NB4 (cell line): Measurements from ENCODE around the gene RPN2.

ENCODE experiments used
- DNase-seq: peaks from one replicate; pipeline ENCODE4 v3.0.0; 2010; ENCODE audit warnings: low read depth
- H3K4me3 ChIP-seq: one replicate; pipeline ENCODE4 v1.5.1; 2011; ENCODE audit warnings: mild to moderate bottlenecking, low read depth, low read length, moderate library complexity
- MAX ChIP-seq: IDR thresholded peaks from 2 replicates; pipeline ENCODE4 v1.6.1; 2011; ENCODE audit warnings: low read depth, low read length
- MYC ChIP-seq: IDR thresholded peaks from 2 replicates; pipeline ENCODE4 v1.6.1; 2011; ENCODE audit warnings: low read depth, low read length
- POLR2A ChIP-seq: IDR thresholded peaks from 2 replicates; pipeline ENCODE4 v1.6.1; 2011; ENCODE audit warnings: mild to moderate bottlenecking; ENCODE audit not compliant: insufficient read length; ENCODE audit errors: extremely low read depth
- TF ChIP-seq, protein P1 (sequence below): IDR thresholded peaks from one replicate; pipeline ENCODE4 v1.5.1; 2012; ENCODE audit warnings: low read depth, low read length

The RPN2 gene

GRCh38 chr20:37209661-37210314, 30.7 kb downstream of the RPN2 start:
- H3K4me3 ChIP-seq = no peak overlapping the region
- no peak for DNase-seq

GRCh38 chr20:37218441-37218840, 39.3 kb downstream of the RPN2 start:
- no peak for DNase-seq
- TF ChIP-seq MAX (no peak), MYC (no peak), POLR2A (no peak)
- TF ChIP-seq, protein P1, sequence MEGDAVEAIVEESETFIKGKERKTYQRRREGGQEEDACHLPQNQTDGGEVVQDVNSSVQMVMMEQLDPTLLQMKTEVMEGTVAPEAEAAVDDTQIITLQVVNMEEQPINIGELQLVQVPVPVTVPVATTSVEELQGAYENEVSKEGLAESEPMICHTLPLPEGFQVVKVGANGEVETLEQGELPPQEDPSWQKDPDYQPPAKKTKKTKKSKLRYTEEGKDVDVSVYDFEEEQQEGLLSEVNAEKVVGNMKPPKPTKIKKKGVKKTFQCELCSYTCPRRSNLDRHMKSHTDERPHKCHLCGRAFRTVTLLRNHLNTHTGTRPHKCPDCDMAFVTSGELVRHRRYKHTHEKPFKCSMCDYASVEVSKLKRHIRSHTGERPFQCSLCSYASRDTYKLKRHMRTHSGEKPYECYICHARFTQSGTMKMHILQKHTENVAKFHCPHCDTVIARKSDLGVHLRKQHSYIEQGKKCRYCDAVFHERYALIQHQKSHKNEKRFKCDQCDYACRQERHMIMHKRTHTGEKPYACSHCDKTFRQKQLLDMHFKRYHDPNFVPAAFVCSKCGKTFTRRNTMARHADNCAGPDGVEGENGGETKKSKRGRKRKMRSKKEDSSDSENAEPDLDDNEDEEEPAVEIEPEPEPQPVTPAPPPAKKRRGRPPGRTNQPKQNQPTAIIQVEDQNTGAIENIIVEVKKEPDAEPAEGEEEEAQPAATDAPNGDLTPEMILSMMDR = no peak

More at GRCh38 chr20:37209661-37210314, 30.7 kb downstream of the RPN2 start:
- no peak for TF ChIP-seq POLR2A
- TF ChIP-seq MAX = no peak
- TF ChIP-seq, protein P1 = no peak
- TF ChIP-seq MYC = no peak

GRCh38 chr20:37218976-37219375, 39.8 kb downstream of the RPN2 start:
- TF ChIP-seq, protein P1 = no peak
- TF ChIP-seq MAX (no peak), POLR2A (no peak), MYC (no peak)
- no peak overlapping the region for H3K4me3 ChIP-seq
- no peak for DNase-seq

More at GRCh38 chr20:37218441-37218840, 39.3 kb downstream of the RPN2 start:
- H3K4me3 ChIP-seq = no peak overlapping the region

GRCh38 chr20:37219751-37220668, 40.9 kb downstream of the RPN2 start:
- H3K4me3 ChIP-seq = no peak overlapping the region
- DNase-seq = no peak
- TF ChIP-seq, protein P1 = no peak
- no peak for TF ChIP-seq MAX
- no peak for TF ChIP-seq POLR2A
- TF ChIP-seq MYC = no peak

DNA sequence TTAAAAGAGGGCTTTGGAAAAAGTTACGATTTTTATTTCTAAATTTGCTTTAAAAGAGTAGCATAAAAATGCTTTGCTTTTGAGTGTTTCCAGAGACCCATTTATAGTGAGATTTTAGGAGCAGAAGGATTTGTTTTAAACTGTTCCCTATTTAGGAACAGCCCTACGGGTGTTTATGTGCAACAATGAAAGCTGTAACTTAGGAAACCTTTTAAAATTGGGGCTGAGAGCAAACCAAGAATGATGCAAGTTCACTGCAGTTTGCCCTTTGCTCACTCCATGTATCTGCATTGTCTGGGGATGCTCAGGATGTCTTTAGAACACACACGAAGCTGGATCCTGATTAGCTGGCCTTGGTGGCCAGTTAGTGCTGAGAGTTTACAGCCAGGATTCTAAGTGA, 41.6 kb downstream of the RPN2 start:
- TF ChIP-seq POLR2A (no peak), MYC (no peak), MAX (no peak)
- TF ChIP-seq, protein P1 = no peak
- H3K4me3 ChIP-seq = no peak overlapping the region
- no peak for DNase-seq
